Raji (cell line): ENCODE data around the gene SLIT3.

Experiments used
- POLR2A ChIP-seq: IDR thresholded peaks from 2 replicates; pipeline ENCODE4 v1.6.1; 2011; ENCODE audit warnings: low read depth, low read length, control low read depth; ENCODE audit not compliant: insufficient read depth

Gene SLIT3

DNA sequence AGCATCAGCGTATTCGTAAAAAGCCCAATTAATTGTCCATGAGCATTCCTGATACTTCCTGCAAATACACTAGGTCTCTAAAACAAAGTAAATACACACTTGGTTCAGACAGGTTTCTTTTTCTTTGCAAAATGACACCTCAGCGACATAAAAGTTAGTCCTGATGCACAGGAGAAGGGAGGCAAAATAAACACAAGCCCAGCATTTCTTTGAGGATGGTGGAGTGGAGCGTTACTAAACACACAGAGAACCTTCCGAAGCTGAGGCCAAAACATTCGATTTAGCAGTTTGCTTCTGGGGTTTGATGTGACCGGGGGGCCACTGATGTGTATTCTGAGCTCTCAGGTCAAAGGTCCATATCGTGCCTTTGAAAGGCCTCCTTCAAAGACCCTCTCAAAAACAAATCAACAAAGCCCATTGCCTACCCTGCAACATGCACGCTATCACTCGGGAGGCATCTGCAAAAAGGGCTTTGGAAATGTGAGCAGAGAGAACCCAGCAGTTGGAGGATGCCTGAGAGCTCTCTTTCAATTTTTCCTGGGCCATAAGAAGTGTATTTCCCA, 453.3 kb downstream of the SLIT3 start:
- TF ChIP-seq POLR2A, result no peak

DNA sequence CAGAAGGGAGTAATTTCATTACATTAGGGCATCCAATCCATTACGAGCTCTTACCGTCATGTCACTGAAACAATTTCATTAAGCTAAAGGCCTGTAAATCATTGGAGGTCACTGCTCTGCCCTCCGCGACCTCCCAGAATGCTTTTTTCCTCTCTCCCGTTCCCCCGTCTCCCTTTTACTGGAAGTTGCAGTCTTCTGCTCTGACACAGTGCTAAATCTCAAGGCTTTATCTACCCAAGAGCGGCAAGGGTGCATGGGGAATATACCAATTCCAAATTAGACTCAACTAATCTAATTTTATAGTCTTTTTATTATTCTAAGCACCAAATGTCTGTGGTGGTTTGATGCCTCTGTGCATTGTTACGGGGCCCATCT, 456.0 kb downstream of the SLIT3 start:
- no peak for TF ChIP-seq POLR2A

GRCh38 chr5:168844016-168844921, 456.7 kb downstream of the SLIT3 start:
- no peak for TF ChIP-seq POLR2A

DNA sequence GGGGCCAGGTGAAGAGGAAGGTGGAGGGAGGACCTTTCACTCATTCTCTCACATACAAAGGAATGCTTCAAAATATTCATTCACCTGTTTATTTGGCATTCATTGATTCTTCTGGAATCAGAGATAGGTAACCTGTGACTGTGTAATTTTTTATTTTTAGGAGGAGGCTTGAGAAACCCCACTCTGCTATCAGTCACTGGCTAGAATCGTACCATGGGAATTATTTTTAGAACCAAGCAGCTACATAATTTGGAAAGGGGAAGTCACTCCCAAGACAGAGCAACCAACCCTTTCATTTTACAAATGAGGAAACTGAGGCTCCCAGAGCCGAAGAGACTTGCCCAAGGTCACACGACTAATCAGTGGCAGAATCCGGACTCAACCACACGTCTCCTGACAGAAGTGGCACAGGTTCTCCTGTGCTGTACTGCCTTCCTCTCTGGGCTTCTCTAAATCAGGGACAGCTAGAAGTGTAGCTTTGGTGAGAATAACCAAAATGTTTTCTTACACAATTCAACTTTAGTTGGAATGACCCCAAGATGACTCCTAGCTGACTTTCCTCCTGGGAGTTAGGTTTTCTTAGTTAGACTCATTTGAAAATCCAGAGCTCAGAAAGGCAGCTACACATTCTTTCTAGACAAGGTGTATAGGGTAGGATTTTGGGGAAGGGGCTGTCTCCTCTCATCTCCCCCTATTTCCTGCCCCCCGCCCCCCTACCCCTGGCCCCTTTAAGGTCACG, 457.5 kb downstream of the SLIT3 start:
- no peak for TF ChIP-seq POLR2A

DNA sequence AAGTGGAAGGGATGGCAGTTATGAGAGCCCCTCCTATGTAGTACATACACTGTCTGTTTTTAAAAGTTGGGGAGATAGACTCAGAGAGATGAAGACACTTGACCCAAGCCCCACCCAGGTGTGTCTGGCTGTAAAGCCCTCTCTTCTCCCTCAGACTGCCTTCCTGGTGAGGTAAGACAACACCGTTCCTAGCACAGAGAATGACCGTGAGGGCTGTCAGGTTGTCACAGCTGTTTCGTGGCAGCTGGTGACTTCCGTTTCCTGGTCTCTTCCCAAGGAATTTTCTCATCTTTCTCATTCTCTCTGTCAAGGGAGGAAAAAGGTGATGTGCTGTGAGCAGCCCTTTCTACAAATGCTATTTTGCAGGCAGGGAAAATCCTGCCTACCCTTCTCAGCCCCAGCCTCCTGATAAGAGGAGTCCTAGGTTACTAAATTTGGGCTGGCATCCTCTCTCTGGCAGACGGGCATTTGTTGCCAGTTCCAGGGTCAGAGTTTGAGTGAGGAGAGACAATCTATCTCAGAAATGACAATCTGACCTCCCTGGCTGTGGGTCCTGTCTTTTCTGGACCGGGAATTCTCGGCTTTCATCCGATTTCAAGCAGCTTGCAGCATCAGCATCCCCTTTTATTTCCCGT, 458.3 kb downstream of the SLIT3 start:
- no peak for TF ChIP-seq POLR2A

- no peak for TF ChIP-seq POLR2A
These were observed 463.1 kb downstream of the SLIT3 start for GRCh38 chr5:168837852-168838251.

DNA sequence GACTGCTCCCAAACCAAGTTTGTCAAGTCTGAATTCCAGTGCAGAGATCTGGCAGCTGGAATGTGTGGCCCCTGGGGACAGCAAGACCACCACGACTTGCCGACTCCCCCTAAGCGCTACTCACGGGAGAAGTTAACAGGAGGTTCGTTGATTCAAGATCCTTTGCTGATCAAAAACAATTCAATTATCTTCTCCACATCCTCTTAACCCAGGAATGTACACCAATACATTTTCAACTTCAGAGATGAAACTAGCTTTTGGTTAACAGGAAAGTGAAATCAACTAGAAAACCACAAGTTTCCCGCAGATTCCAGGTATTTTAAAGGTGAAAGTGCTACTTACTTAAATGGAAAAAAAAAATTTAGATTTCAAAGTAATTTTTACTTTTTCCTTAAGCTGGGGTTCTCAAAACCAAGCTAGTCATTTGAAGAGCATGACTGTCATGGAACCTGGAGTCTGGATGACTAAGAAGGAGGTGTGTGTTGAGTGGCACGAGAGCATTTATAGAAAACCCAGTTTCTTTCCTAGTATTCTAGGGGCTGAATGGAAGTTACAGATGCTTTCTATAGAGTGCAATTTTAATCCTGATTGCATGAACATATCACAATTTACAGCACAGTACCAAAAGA, 464.2 kb downstream of the SLIT3 start:
- TF ChIP-seq POLR2A, result no peak

- TF ChIP-seq POLR2A, result no peak
These were observed 467.0 kb downstream of the SLIT3 start for GRCh38 chr5:168833936-168834335.

DNA sequence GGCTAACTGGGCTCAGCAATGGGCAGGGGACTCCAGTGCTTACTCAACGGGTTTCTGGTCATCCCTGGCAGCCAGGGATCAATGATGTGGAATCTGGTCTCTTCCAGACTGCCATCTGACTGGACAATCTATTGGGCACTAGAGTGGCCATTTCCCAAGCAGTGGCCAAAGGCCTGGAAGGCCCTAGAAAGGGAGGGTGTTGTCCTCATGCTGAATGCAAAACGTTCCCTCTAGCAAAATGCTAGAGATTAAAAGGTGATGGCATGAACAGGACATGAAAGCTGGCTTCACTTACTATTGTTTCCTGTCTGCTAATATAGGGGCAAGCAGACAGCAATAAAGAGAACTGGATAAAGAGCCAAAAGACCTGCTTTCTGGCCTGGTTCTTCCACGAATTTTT, 467.6 kb downstream of the SLIT3 start:
- no peak for TF ChIP-seq POLR2A

GRCh38 chr5:168832308-168832707, 468.6 kb downstream of the SLIT3 start:
- no peak for TF ChIP-seq POLR2A

DNA sequence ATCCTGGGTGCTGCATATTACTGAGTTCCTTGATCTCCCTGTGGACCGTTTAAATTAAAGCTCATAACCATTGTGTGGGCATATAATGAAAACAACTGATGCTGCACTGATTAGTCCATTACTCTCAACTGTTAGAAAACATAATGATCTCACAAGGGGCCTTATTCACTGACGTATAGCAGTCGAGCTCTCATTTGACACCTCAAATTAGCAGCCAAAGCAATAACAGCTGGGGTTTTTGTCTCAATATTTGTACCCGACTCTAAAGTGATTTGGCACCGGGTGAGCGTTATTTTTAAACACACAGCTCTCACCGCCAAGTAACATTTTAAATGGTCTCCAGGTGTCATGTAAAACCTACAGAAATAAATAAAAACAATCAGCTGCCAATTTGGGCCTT, 469.6 kb downstream of the SLIT3 start:
- TF ChIP-seq POLR2A, result no peak

DNA sequence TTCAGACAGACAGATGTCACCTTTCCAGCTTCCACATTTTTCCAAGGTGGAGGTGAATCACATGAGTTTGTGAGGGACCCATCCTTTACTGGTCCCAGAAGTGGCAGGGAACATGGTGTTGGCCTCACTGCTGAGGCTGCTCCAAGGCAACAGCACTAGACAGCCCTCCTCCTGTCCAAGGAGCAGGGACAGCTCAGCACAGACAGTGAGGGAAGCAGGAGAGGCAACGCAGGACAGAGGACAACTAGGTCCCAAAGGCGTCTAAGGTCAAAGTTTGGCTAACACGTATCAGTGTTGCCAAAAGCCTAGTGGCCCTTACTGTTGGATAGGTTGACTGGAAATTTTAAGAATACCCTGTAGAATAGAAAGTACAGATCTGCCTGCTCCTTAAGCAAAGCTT, 470.1 kb downstream of the SLIT3 start:
- TF ChIP-seq POLR2A, result no peak

GRCh38 chr5:168829922-168830417, 471.0 kb downstream of the SLIT3 start:
- no peak for TF ChIP-seq POLR2A

- TF ChIP-seq POLR2A, result no peak
These were observed 471.9 kb downstream of the SLIT3 start for GRCh38 chr5:168829044-168829443.

DNA sequence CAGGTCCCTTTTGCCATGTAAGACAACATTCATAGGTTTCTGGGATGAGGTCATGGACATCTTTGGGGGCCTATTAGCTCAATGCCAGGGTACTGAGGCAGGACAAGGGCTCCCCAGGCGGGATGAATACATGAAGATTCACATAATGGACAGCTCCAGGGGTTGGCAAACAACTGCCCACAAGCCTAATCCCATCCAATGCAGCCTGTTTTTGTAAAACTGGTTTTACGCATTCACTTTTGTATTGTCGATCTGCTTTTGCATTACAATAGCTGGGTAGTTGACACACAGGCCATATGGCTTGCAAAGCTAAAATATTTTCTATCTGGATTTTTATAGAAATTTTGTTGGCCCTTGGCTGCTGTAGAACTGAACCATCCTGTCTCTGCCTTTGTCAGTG, 473.3 kb downstream of the SLIT3 start:
- no peak for TF ChIP-seq POLR2A
